Measurements from ENCODE around the gene CSMD2. TPM values are rescaled to one million over a fixed set of nuclear protein-coding genes. Genes with fewer than 3 reads are reported as not detected.

CSMD2 gene
- total RNA-seq, 1 experiment from 2014 or later, result 0.22 TPM

GRCh38 chr1:33660956-33661355 lies 504.1 kb downstream of the CSMD2 start:
- H3K36me3 ChIP-seq (ENCODE audit: control insufficient read depth in 1 of 2, insufficient read depth in 2 of 2, low read length in 2 of 2), result no peaks in the 10 kb centered on the region
- H3K79me2 ChIP-seq (ENCODE audit: insufficient read depth, low read length), result no peaks in the 10 kb centered on the region
- H2AFZ ChIP-seq (ENCODE audit: low read depth, low read length, poor library complexity, severe bottlenecking), result no peak overlapping the region
- ChIA-PET POLR2A (no interaction called here), RAD21 (ENCODE audit: low non-redundant PET in 1 of 2, low total read pairs in 2 of 2, uncharacterized antibody in 2 of 2, unreplicated experiment in 2 of 2) (no interaction called here), CTCF (no interaction called here)
- H3K9me2 ChIP-seq (ENCODE audit: insufficient read depth), result no peaks in the 10 kb centered on the region
- H3K4me3 ChIP-seq (replicated peaks in 1 of 2; ENCODE audit: low read depth in 1 of 2, low read length in 2 of 2), result no peak overlapping the region
- no peaks in the 10 kb centered on the region for H3K4me1 ChIP-seq (ENCODE audit: control insufficient read depth in 1 of 2, insufficient read depth in 2 of 2, low read length in 2 of 2)
- no peaks in the 10 kb centered on the region for H3K9me3 ChIP-seq (ENCODE audit: control insufficient read depth in 1 of 2, insufficient read depth in 1 of 2, low read depth in 1 of 2, low read length in 2 of 2)
- H3K27ac ChIP-seq (ENCODE audit: low read depth, low read length), result no peak overlapping the region
- H4K20me1 ChIP-seq (ENCODE audit: insufficient read depth), result no peaks in the 10 kb centered on the region
- H3K27me3 ChIP-seq (ENCODE audit: insufficient read depth, low read length), result peaks cover 23% of the 10 kb centered on the region; the same call in 1 of the 2 replicates
- H3K9ac ChIP-seq (ENCODE audit: low read length), result no peak overlapping the region
- no peak for DNase-seq (ENCODE audit: low read depth, low spot score)
- ATAC-seq, result no peak
- no peak overlapping the region for H3K4me2 ChIP-seq (ENCODE audit: low read length)
- TF ChIP-seq CEBPB (IDR thresholded peaks at IDR 0.05; ENCODE audit: low read depth) (no peak), TCF7L2 (IDR thresholded peaks at IDR 0.05; ENCODE audit: borderline replicate concordance, extremely low read depth, insufficient read depth, insufficient read length) (no peak), EZH2 (IDR thresholded peaks at IDR 0.05) (no peak), REST (IDR thresholded peaks at IDR 0.05; ENCODE audit: low read depth) (no peak), SP1 (IDR thresholded peaks at IDR 0.05; ENCODE audit: low read depth) (no peak), POLR2AphosphoS5 (IDR thresholded peaks at IDR 0.05; ENCODE audit: low read depth, low read length) (no peak), ZFX (IDR thresholded peaks at IDR 0.05) (no peak), FOSL1 (IDR thresholded peaks at IDR 0.05; ENCODE audit: low read depth) (no peak), SRF (IDR thresholded peaks at IDR 0.05; ENCODE audit: low read depth) (no peak), EGR1 (IDR thresholded peaks at IDR 0.05; ENCODE audit: low read depth) (no peak), JUND (IDR thresholded peaks at IDR 0.05) (no peak), SIN3A (IDR thresholded peaks at IDR 0.05; ENCODE audit: low read depth) (no peak), ZBTB33 (IDR thresholded peaks at IDR 0.05; ENCODE audit: extremely low read depth, insufficient replicate concordance, low read length) (no peak), ELF1 (IDR thresholded peaks at IDR 0.05; ENCODE audit: borderline replicate concordance, low read depth) (no peak), MAX (IDR thresholded peaks at IDR 0.05) (no peak), RAD21 (IDR thresholded peaks at IDR 0.05; ENCODE audit: low read depth) (no peak), YY1 (IDR thresholded peaks at IDR 0.05; ENCODE audit: extremely low read depth, insufficient replicate concordance, low read depth, low read length) (no peak), ZNF274 (IDR thresholded peaks at IDR 0.05; ENCODE audit: low read depth, low read length) (no peak)
- BruUV-seq (replicated peaks), result no TSS peak
- intact Hi-C loops (cut with micrococcal nuclease), result no loop called here
